DMS114 treated with DMSO at 0.1 percent for 48 hours (cell line): Measurements from ENCODE around the gene DAPK2.
"Not testable (repeated sequence)": the region's sequence is repeated elsewhere in the genome, so short reads cannot be mapped to it uniquely, and the experiment has no call there.

ENCODE experiments used
- DNase-seq: peaks from one replicate; lab custom pipeline; 2025; ENCODE audit not compliant: unreplicated experiment; lab: John Stamatoyannopoulos, UW

DAPK2 gene

GRCh38 chr15:63977119-63977518, 69.2 kb downstream of the DAPK2 start:
- DNase-seq, result no peak

- no peak for DNase-seq
These were observed 72.3 kb downstream of the DAPK2 start for GRCh38 chr15:63974021-63974420.

- DNase-seq, result no peak
These were observed 72.9 kb downstream of the DAPK2 start for GRCh38 chr15:63973212-63974009.

- DNase-seq, result no peak
These were observed 73.5 kb downstream of the DAPK2 start for GRCh38 chr15:63972801-63973200.

GRCh38 chr15:63971904-63972303, 74.4 kb downstream of the DAPK2 start:
- DNase-seq, result no peak

- no peak for DNase-seq
These were observed 74.9 kb downstream of the DAPK2 start for GRCh38 chr15:63971427-63971805.

GRCh38 chr15:63970621-63971426, 75.5 kb downstream of the DAPK2 start:
- no peak for DNase-seq

- no peak for DNase-seq
These were observed 76.4 kb downstream of the DAPK2 start for GRCh38 chr15:63969652-63970421.

- DNase-seq, result no peak
These were observed 77.6 kb downstream of the DAPK2 start for GRCh38 chr15:63968700-63969099.

GRCh38 chr15:63968122-63968524, 78.2 kb downstream of the DAPK2 start:
- DNase-seq, result no peak

- DNase-seq, result no peak
These were observed 78.7 kb downstream of the DAPK2 start for GRCh38 chr15:63967616-63968015.

GRCh38 chr15:63962947-63963721, 83.2 kb downstream of the DAPK2 start:
- not testable (repeated sequence) for DNase-seq

- no peak for DNase-seq
These were observed 92.8 kb downstream of the DAPK2 start for GRCh38 chr15:63953524-63953923.

- DNase-seq, result no peak
These were observed 95.3 kb downstream of the DAPK2 start for GRCh38 chr15:63950911-63951481.

GRCh38 chr15:63948971-63949370, 97.3 kb downstream of the DAPK2 start:
- no peak for DNase-seq

- DNase-seq, result no peak
These were observed 97.8 kb downstream of the DAPK2 start for GRCh38 chr15:63948436-63948835.

- no peak for DNase-seq
These were observed 99.1 kb downstream of the DAPK2 start for GRCh38 chr15:63947228-63947627.

GRCh38 chr15:63946524-63947065, 99.7 kb downstream of the DAPK2 start:
- DNase-seq, result no peak

GRCh38 chr15:63945838-63946298, 100.4 kb downstream of the DAPK2 start:
- DNase-seq, result no peak
